ENCODE data around the gene THSD4.

The THSD4 gene

DNA sequence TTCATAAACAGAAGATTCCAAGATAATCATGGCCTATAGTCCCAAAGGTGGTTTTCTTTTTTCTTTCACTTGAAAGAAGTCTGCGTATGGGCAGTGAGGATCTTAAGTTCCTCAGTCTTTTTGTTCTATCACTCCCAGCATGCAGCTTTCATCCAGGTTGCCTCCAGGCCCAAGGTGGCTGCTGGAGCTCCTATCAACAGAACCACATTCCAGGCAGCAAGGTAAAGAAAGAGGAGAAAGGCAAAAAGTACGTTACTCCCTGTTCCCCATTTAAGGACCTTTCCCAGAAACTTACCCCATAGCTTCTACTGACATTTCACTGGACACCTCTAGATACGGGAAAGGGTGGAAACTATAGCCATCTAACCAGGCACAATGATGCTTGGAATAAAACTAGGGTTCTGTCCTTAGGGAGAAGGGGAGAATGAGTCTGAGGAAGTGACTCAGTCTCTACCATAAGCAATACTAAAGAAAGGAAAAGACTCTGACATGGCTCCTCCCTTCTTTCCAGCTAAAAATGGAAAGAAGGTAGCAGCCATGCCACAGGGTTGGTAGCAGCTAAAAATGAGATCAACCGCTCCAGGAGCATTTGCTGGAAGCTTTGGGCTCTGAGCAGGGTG is 381.2 kb downstream of the THSD4 start:
- Histone ChIP-seq H3K4me1 (ENCODE audit: control insufficient read depth, insufficient read depth, low read length) (peaks cover 2% of the 10 kb centered on the region), H3K4me3 (ENCODE audit: low read length) (no peak overlapping the region), H3K9me3 (ENCODE audit: control insufficient read depth, low read length) (peaks cover 8% of the 10 kb centered on the region), H3K9ac (ENCODE audit: low read length) (no peak overlapping the region), H3K27me3 (replicated peaks; ENCODE audit: control insufficient read depth, insufficient read depth, low read length) (no peaks in the 10 kb centered on the region), H3K36me3 (ENCODE audit: control insufficient read depth, insufficient read depth, low read length, severe bottlenecking) (no peaks in the 10 kb centered on the region)
- no peak for DNase-seq (ENCODE audit: low read depth)

DNA sequence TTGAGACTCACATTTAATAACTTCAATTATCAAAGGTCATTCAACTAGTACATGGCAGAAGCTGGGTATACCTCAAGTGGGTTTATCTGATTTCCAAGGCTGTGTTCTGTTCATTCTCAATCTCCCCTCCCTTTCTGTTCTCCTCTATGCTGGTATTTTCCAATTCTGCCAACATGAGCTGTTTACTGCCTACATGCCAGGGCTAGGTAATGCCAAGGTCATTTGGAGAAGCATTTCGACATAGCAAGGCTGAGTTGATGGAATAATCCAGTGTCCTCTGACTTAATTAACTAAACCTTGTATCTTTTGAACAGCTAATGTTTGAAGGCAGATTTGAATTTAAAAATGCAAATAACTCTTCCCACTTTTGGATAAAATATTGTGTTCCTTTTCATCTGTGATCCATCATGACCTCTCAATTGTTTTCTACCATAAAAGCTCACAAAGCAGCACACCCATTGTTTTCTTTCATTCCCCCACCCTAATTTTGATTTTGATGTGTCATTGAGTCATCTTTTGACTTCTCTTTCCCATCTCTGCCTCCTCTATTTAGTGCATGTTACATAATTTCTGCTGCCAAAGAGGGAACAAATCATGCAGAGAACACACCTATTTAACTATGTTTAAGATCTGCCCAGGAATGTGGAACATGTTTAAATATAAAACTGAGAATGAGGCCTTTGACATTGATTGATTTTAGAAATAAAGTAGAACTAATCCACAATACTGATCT is 386.2 kb downstream of the THSD4 start:
- Histone ChIP-seq H3K36me3 (ENCODE audit: control insufficient read depth, insufficient read depth, low read length, severe bottlenecking) (no peaks in the 10 kb centered on the region), H3K4me1 (ENCODE audit: control insufficient read depth, insufficient read depth, low read length) (peaks cover 4% of the 10 kb centered on the region), H3K4me3 (ENCODE audit: low read length) (no peak overlapping the region), H3K9ac (ENCODE audit: low read length) (no peak overlapping the region), H3K27me3 (replicated peaks; ENCODE audit: control insufficient read depth, insufficient read depth, low read length) (no peaks in the 10 kb centered on the region), H3K9me3 (ENCODE audit: control insufficient read depth, low read length) (peaks cover 8% of the 10 kb centered on the region)
- DNase-seq (ENCODE audit: low read depth), result peak; percentile 11

DNA sequence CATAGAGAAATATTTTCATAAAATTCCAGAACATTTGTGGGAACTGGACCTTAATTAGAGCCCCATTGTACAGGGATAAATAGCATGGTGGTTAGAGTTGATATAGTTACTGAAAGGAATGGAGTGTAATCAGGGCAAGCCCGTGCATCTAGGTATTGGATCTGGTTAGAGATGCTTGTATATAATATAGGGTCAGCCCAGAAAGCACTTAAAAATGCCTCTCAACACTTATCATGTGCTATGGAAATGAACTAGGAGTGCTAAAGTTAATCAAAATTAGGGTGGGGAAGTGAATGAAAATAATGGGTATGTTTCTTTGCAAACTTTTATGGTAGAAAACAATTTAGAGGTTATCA is 386.8 kb downstream of the THSD4 start:
- Histone ChIP-seq H3K27me3 (replicated peaks; ENCODE audit: control insufficient read depth, insufficient read depth, low read length) (no peaks in the 10 kb centered on the region), H3K36me3 (ENCODE audit: control insufficient read depth, insufficient read depth, low read length, severe bottlenecking) (no peaks in the 10 kb centered on the region), H3K9me3 (ENCODE audit: control insufficient read depth, low read length) (peaks cover 8% of the 10 kb centered on the region), H3K4me3 (ENCODE audit: low read length) (no peak overlapping the region), H3K9ac (ENCODE audit: low read length) (no peak overlapping the region), H3K4me1 (ENCODE audit: control insufficient read depth, insufficient read depth, low read length) (peaks cover 4% of the 10 kb centered on the region)
- no peak for DNase-seq (ENCODE audit: low read depth)

DNA sequence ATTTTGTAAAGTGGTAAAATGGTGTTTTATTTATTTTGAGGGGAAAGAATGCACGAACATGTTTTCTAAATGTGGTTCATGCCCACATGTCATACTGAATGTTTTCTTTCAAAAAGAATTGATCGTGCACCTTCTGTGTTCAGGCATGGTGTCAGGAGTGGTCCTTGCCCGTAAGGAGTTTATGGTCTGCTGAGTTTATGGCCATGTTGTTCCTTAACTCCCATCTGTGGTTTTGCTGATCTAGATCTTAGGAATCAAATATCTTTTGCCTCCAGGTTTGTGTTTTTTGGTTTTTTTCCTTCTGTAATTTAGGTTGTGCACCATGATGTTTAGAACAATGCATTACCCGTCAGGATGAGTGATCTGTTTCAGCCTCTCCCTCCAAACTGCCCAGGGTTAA is 390.7 kb downstream of the THSD4 start:
- Histone ChIP-seq H3K36me3 (ENCODE audit: control insufficient read depth, insufficient read depth, low read length, severe bottlenecking) (no peaks in the 10 kb centered on the region), H3K4me3 (ENCODE audit: low read length) (no peak overlapping the region), H3K9me3 (ENCODE audit: control insufficient read depth, low read length) (peaks cover under 1% of the 10 kb centered on the region), H3K9ac (ENCODE audit: low read length) (no peak overlapping the region), H3K27me3 (replicated peaks; ENCODE audit: control insufficient read depth, insufficient read depth, low read length) (no peaks in the 10 kb centered on the region), H3K4me1 (ENCODE audit: control insufficient read depth, insufficient read depth, low read length) (peaks cover 4% of the 10 kb centered on the region)
- DNase-seq (ENCODE audit: low read depth), result no peak

DNA sequence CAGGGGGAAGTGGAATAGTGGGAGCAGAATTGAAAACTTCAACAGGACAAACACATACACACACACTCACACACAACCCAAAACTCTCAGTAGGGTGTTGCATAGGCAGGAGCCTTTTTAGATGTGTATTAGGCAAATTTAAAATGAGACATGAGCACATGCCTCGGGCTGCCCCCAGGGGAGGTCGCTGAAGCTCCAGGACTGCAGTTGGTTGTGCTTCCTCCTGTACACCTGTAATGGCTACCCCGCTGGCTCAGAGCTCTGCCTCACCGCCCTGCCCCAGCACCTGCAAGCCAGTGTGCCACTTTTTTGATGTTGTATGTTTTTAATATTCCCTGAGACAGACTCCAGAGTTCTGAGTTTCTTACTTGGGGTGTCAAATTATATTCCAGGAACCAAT is 391.7 kb downstream of the THSD4 start:
- no peaks in the 10 kb centered on the region for H3K36me3 ChIP-seq (ENCODE audit: control insufficient read depth, insufficient read depth, low read length, severe bottlenecking)
- H3K4me1 ChIP-seq (ENCODE audit: control insufficient read depth, insufficient read depth, low read length), result no peaks in the 10 kb centered on the region

DNA sequence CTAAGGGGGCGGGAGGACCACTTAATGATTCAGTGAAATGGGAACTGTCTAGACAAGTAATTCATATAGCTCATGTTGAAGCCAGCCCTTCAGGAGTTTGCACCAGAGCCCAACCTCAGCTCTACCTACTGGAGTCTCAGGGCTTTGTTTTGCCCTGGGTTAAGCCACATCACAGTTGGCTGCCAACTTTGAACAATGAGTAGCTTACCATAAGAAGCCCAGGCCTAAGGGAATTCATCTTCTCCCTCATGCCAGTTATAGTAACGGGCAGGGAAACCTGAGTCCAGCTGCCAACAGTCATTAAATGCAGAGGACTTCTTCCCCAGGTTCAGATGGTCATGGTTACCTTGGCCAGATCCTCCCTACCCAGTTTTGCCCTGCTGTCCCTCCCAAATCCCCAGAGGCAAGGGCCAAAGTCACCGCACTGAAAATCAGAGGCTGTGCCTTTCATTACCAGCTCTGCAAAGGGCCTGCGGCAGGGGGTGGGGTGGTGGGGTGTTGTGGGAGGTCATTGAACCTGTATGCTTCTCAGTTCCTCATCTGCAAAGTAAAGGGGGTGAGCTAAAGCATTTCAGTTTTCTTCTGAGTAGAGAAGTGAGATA is 392.9 kb downstream of the THSD4 start:
- H3K9me3 ChIP-seq (ENCODE audit: control insufficient read depth, low read length), result no peaks in the 10 kb centered on the region
- H3K27me3 ChIP-seq (replicated peaks; ENCODE audit: control insufficient read depth, insufficient read depth, low read length), result no peaks in the 10 kb centered on the region
- no peak overlapping the region for H3K9ac ChIP-seq (ENCODE audit: low read length)
- DNase-seq (ENCODE audit: low read depth), result no peak
- H3K4me1 ChIP-seq (ENCODE audit: control insufficient read depth, insufficient read depth, low read length), result no peaks in the 10 kb centered on the region
- H3K36me3 ChIP-seq (ENCODE audit: control insufficient read depth, insufficient read depth, low read length, severe bottlenecking), result no peaks in the 10 kb centered on the region
- no peak overlapping the region for H3K4me3 ChIP-seq (ENCODE audit: low read length)

More for the DNA sequence above, 391.7 kb downstream of the THSD4 start:
- DNase-seq (ENCODE audit: low read depth), result no peak
- no peak overlapping the region for H3K9ac ChIP-seq (ENCODE audit: low read length)
- no peak overlapping the region for H3K4me3 ChIP-seq (ENCODE audit: low read length)
- no peaks in the 10 kb centered on the region for H3K27me3 ChIP-seq (replicated peaks; ENCODE audit: control insufficient read depth, insufficient read depth, low read length)
- H3K9me3 ChIP-seq (ENCODE audit: control insufficient read depth, low read length), result no peaks in the 10 kb centered on the region

DNA sequence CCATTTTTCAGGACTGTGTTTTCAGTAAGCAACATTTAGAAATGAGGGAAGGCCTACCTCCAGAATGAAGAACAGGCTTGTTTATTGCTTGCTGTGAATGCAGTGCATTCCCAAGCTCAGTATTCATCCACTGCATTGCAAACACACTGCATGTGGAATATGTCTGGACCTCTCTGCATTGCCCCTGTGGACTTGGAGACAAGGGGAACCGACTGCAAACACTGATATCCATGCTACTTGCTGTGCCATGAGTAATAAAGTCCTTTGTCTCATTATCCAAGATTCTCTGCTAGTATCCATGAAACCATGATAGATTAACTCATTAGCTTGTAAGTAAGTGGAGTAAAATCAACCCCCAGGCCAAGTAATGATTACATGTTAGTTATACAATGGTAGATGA is 393.9 kb downstream of the THSD4 start:
- Histone ChIP-seq H3K36me3 (ENCODE audit: control insufficient read depth, insufficient read depth, low read length, severe bottlenecking) (no peaks in the 10 kb centered on the region), H3K4me3 (ENCODE audit: low read length) (no peak overlapping the region), H3K27me3 (replicated peaks; ENCODE audit: control insufficient read depth, insufficient read depth, low read length) (no peaks in the 10 kb centered on the region), H3K4me1 (ENCODE audit: control insufficient read depth, insufficient read depth, low read length) (no peaks in the 10 kb centered on the region), H3K9ac (ENCODE audit: low read length) (no peak overlapping the region), H3K9me3 (ENCODE audit: control insufficient read depth, low read length) (no peaks in the 10 kb centered on the region)
- no peak for DNase-seq (ENCODE audit: low read depth)

DNA sequence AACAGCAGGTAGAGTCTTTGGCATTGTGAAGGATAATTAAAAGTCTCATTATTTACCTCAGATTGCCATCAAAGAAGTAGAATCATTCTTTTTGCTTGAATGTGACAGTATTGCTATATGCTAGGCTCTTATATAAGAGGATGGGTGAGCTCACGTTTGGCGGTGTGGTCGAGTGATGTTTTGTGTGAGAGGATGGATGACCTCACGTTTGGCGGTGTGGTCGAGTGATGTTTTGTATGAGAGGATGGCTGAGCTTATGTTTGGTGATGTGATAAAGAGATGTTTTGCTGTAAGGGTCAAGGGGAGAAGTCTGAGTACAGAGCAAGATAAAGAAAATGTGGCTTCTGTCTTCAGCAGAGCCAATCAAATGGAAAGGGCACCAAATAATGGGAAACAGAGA is 395.5 kb downstream of the THSD4 start:
- Histone ChIP-seq H3K27me3 (replicated peaks; ENCODE audit: control insufficient read depth, insufficient read depth, low read length) (no peaks in the 10 kb centered on the region), H3K4me3 (ENCODE audit: low read length) (no peak overlapping the region), H3K4me1 (ENCODE audit: control insufficient read depth, insufficient read depth, low read length) (no peaks in the 10 kb centered on the region), H3K9me3 (ENCODE audit: control insufficient read depth, low read length) (no peaks in the 10 kb centered on the region), H3K36me3 (ENCODE audit: control insufficient read depth, insufficient read depth, low read length, severe bottlenecking) (no peaks in the 10 kb centered on the region), H3K9ac (ENCODE audit: low read length) (no peak overlapping the region)
- DNase-seq (ENCODE audit: low read depth), result no peak

DNA sequence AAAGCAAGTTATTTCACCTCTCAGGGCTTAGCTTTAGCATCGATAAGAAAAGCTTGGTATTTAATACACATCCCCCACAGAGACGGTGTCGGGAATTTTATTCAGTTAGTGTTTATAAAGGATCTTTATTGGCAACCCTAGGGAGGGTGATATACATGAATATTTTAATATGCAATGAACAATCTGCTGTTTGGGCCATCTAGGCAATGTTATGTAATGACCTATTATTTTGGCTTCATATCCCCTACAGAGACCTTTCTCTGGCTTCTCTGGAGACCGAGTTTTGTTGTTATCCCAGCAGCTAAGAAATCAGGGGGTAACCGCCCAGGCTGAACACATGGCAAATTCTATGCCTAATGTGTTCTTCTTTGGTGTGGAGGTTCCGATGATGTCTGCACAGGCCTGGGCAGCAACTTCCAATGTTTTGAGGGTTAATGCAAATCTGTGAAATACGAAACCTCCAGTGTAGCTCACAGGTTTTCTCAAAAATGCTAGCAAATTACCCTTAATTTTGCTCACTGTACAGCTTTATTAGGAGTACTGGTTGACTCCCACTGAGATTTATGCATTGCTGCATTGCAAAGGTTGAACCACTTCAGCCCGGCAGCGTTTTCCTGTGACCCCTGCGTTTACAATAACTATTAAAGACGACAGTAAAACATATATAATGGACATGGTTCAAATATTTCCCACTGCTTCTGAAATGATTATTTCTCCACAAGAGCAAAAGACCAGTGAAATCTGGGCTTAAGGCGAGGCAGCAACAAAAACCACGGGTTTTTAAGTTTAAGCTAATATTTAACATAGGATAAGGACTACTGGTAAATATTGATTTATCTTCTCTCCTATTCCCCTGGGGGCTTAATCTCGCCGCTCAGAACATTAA is 396.8 kb downstream of the THSD4 start:
- no peaks in the 10 kb centered on the region for H3K4me1 ChIP-seq (ENCODE audit: control insufficient read depth, insufficient read depth, low read length)
- no peak overlapping the region for H3K9ac ChIP-seq (ENCODE audit: low read length)
- no peaks in the 10 kb centered on the region for H3K36me3 ChIP-seq (ENCODE audit: control insufficient read depth, insufficient read depth, low read length, severe bottlenecking)
- H3K9me3 ChIP-seq (ENCODE audit: control insufficient read depth, low read length), result no peaks in the 10 kb centered on the region
- H3K27me3 ChIP-seq (replicated peaks; ENCODE audit: control insufficient read depth, insufficient read depth, low read length), result no peaks in the 10 kb centered on the region
- no peak for DNase-seq (ENCODE audit: low read depth)
- H3K4me3 ChIP-seq (ENCODE audit: low read length), result peak overlapping the region; percentile 13

DNA sequence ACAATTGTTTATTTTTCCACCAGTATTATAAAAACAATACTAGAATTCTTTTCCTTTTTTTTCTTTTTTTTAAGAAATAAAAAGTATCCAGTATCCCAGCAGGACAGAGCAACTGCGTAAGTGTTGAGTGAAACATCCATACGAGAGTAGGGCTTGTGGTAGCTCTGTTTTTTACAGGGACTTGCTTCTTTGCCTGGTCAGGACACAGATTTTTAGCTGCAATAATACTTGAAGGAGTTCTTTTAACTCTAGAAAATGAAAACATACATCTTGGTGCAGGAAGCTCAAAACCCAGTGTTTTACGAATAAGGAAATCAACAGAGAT is 397.4 kb downstream of the THSD4 start:
- no peak for DNase-seq (ENCODE audit: low read depth)
- Histone ChIP-seq H3K9ac (ENCODE audit: low read length) (no peak overlapping the region), H3K27me3 (replicated peaks; ENCODE audit: control insufficient read depth, insufficient read depth, low read length) (no peaks in the 10 kb centered on the region), H3K4me3 (ENCODE audit: low read length) (peak overlapping the region; percentile 13), H3K4me1 (ENCODE audit: control insufficient read depth, insufficient read depth, low read length) (no peaks in the 10 kb centered on the region), H3K9me3 (ENCODE audit: control insufficient read depth, low read length) (no peaks in the 10 kb centered on the region), H3K36me3 (ENCODE audit: control insufficient read depth, insufficient read depth, low read length, severe bottlenecking) (no peaks in the 10 kb centered on the region)

All from adipocyte (in vitro differentiated cells).